HepG2 (cell line): ENCODE measurements around the gene PTGES3. TPM values are rescaled to one million over a fixed set of nuclear protein-coding genes. Genes with fewer than 3 reads are reported as not detected.

Experiments
- AFF4 ChIP-seq: sonication (generic); formaldehyde crosslinking; IDR thresholded peaks from 2 replicates; pipeline ENCODE4 v1.4.0; 2020; ENCODE audit warnings: missing genetic modification reagents
- CBX2 ChIP-seq, 2 experiments: fragments of 200-600 bp in 1 of 2; sonication (generic); formaldehyde crosslinking in 1 of 2; IDR thresholded peaks; 2 replicates each; pipeline versions ENCODE4 v1.7.0 to v1.8.1; 2018 to 2022; ENCODE audit warnings: low read depth in 2 of 2, low read length in 1 of 2, mild to moderate bottlenecking in 1 of 2, missing genetic modification reagents in 1 of 2
- ERF ChIP-seq: IDR thresholded peaks from 2 replicates; pipeline ENCODE4 v1.6.1; 2018; ENCODE audit warnings: missing biosample characterization, missing genetic modification reagents
- JUN ChIP-seq: sonication (generic); formaldehyde crosslinking; IDR thresholded peaks from 2 replicates; pipeline ENCODE4 v1.4.0; 2020; ENCODE audit warnings: mild to moderate bottlenecking, missing genetic modification reagents
- KDM3A ChIP-seq: IDR thresholded peaks from 2 replicates; pipeline ENCODE4 v1.6.1; 2018; ENCODE audit warnings: low read depth, missing compliant biosample characterization
- PAX8 ChIP-seq: sonication (generic); formaldehyde crosslinking; IDR thresholded peaks from 2 replicates; pipeline ENCODE4 v1.8.0; 2022; ENCODE audit warnings: mild to moderate bottlenecking, missing genetic modification reagents, borderline replicate concordance
- POLR2AphosphoS5 ChIP-seq: IDR thresholded peaks from 2 replicates; pipeline ENCODE4 v1.6.1; 2012; ENCODE audit warnings: low read depth, low read length
- PRDM15 ChIP-seq: sonication (generic); formaldehyde crosslinking; IDR thresholded peaks from 2 replicates; pipeline ENCODE4 v1.4.0; 2020; ENCODE audit warnings: missing genetic modification reagents
- RXRA ChIP-seq: sonication (generic); formaldehyde crosslinking; IDR thresholded peaks from 2 replicates; pipeline ENCODE4 v1.5.1; 2020; ENCODE audit warnings: missing genetic modification reagents
- SSRP1 ChIP-seq: IDR thresholded peaks from 2 replicates; pipeline ENCODE4 v1.6.1; 2016; ENCODE audit warnings: control low read depth
- ZNF644 ChIP-seq: IDR thresholded peaks from 2 replicates; pipeline ENCODE4 v1.6.1; 2016; ENCODE audit warnings: low read depth
- ZNF761 ChIP-seq: sonication (generic); formaldehyde crosslinking; conservative IDR thresholded peaks from 2 replicates; pipeline ENCODE4 v1.4.0; 2020; ENCODE audit warnings: mild to moderate bottlenecking, missing genetic modification reagents
- ZNF879 ChIP-seq: sonication (generic); formaldehyde crosslinking; IDR thresholded peaks from 2 replicates; pipeline ENCODE4 v1.8.1; 2023; ENCODE audit warnings: missing genetic modification reagents
- polyA plus RNA-seq, 8 experiments: library from polyadenylated mRNA; depleted of rRNA in 3 of 8; stranded (reverse) in 7 of 8; unstranded in 1 of 8; fragments of >200 nt; fragmentation: Illumina TruSeq in 4 of 8; extraction: Trizol in 4 of 8; gene quantifications; 2 replicates each; pipeline versions ENCODE4 v1.2.1 to v1.2.3, GENCODE V29; 2011 to 2016; ENCODE audit warnings: low read depth in 4 of 8, missing spikeins in 1 of 8, mixed read lengths in 1 of 8; ENCODE audit not compliant: insufficient read depth in 1 of 8
- total RNA-seq, 5 experiments: library from RNA; depleted of rRNA; stranded (reverse); fragments of >200 nt; fragmentation: Illumina TruSeq; extraction: Trizol; gene quantifications; 2 replicates each; pipeline ENCODE4 v1.2.3, GENCODE V29; 2016; ENCODE audit warnings: low read depth in 1 of 5
- TF ChIP-seq, protein P1 (sequence below): sonication (generic); formaldehyde crosslinking; IDR thresholded peaks from 2 replicates; pipeline ENCODE4 v1.4.0; 2020; ENCODE audit warnings: missing genetic modification reagents, borderline replicate concordance
- TF ChIP-seq, protein P2 (sequence below): sonication (generic); formaldehyde crosslinking; IDR thresholded peaks from 2 replicates; pipeline ENCODE4 v1.4.0; 2020; ENCODE audit warnings: missing genetic modification reagents, borderline replicate concordance
- TF ChIP-seq, protein P3 (sequence below): sonication (generic); formaldehyde crosslinking; IDR thresholded peaks from 2 replicates; pipeline ENCODE4 v1.5.0; 2020; ENCODE audit warnings: missing genetic modification reagents

Gene PTGES3
- total and polyA plus RNA-seq, 2 of the 13 experiments (the other 11 are each of a cell fraction or from before 2014, with no cell fraction given): 54.4 to 159 TPM

- TF ChIP-seq PRDM15 (CRISPR knock-in tag) (no peak), ZNF879 (CRISPR knock-in tag) (no peak), ZNF761 (CRISPR knock-in tag) (no peak), PAX8 (no peak), CBX2 (IDR thresholded peaks at IDR 0.05; ENCODE audit: low read depth, low read length) (no peak), CBX2 (CRISPR knock-in tag; IDR thresholded peaks at IDR 0.05; ENCODE audit: low read depth) (no peak), RXRA (CRISPR knock-in tag) (0 out of 2 replicates have a peak, but pooled peaks have one; percentile 21), JUN (no peak), KDM3A (peak; percentile 84; the same call in 1 of the 2 replicates), SSRP1 (0 out of 2 replicates have a peak, but pooled peaks have one; percentile 78), AFF4 (no peak), ERF (CRISPR knock-in tag) (peak; percentile 84), ZNF644 (no peak), POLR2AphosphoS5 (no peak)
- TF ChIP-seq, protein P1, sequence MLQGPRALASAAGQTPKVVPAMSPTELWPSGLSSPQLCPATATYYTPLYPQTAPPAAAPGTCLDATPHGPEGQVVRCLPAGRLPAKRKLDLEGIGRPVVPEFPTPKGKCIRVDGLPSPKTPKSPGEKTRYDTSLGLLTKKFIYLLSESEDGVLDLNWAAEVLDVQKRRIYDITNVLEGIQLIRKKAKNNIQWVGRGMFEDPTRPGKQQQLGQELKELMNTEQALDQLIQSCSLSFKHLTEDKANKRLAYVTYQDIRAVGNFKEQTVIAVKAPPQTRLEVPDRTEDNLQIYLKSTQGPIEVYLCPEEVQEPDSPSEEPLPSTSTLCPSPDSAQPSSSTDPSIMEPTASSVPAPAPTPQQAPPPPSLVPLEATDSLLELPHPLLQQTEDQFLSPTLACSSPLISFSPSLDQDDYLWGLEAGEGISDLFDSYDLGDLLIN (CRISPR knock-in tag): no peak
- TF ChIP-seq, protein P2, sequence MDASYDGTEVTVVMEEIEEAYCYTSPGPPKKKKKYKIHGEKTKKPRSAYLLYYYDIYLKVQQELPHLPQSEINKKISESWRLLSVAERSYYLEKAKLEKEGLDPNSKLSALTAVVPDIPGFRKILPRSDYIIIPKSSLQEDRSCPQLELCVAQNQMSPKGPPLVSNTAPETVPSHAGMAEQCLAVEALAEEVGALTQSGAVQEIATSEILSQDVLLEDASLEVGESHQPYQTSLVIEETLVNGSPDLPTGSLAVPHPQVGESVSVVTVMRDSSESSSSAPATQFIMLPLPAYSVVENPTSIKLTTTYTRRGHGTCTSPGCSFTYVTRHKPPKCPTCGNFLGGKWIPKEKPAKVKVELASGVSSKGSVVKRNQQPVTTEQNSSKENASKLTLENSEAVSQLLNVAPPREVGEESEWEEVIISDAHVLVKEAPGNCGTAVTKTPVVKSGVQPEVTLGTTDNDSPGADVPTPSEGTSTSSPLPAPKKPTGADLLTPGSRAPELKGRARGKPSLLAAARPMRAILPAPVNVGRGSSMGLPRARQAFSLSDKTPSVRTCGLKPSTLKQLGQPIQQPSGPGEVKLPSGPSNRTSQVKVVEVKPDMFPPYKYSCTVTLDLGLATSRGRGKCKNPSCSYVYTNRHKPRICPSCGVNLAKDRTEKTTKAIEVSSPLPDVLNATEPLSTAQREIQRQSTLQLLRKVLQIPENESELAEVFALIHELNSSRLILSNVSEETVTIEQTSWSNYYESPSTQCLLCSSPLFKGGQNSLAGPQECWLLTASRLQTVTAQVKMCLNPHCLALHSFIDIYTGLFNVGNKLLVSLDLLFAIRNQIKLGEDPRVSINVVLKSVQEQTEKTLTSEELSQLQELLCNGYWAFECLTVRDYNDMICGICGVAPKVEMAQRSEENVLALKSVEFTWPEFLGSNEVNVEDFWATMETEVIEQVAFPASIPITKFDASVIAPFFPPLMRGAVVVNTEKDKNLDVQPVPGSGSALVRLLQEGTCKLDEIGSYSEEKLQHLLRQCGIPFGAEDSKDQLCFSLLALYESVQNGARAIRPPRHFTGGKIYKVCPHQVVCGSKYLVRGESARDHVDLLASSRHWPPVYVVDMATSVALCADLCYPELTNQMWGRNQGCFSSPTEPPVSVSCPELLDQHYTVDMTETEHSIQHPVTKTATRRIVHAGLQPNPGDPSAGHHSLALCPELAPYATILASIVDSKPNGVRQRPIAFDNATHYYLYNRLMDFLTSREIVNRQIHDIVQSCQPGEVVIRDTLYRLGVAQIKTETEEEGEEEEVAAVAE (CRISPR knock-in tag): peak; percentile 39; the same call in 1 of the 2 replicates
- TF ChIP-seq, protein P3, sequence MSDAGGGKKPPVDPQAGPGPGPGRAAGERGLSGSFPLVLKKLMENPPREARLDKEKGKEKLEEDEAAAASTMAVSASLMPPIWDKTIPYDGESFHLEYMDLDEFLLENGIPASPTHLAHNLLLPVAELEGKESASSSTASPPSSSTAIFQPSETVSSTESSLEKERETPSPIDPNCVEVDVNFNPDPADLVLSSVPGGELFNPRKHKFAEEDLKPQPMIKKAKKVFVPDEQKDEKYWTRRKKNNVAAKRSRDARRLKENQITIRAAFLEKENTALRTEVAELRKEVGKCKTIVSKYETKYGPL: no peak
Measured at GRCh38 chr12:56630180-56630632, 57.9 kb downstream of the PTGES3 start, which contains the start of gene BAZ2A (continued).
